ENCODE results near the gene MACROD1.
A peak's percentile ranks its signal among the peaks of the same experiment; 100 is the strongest.

MACROD1 gene

DNA sequence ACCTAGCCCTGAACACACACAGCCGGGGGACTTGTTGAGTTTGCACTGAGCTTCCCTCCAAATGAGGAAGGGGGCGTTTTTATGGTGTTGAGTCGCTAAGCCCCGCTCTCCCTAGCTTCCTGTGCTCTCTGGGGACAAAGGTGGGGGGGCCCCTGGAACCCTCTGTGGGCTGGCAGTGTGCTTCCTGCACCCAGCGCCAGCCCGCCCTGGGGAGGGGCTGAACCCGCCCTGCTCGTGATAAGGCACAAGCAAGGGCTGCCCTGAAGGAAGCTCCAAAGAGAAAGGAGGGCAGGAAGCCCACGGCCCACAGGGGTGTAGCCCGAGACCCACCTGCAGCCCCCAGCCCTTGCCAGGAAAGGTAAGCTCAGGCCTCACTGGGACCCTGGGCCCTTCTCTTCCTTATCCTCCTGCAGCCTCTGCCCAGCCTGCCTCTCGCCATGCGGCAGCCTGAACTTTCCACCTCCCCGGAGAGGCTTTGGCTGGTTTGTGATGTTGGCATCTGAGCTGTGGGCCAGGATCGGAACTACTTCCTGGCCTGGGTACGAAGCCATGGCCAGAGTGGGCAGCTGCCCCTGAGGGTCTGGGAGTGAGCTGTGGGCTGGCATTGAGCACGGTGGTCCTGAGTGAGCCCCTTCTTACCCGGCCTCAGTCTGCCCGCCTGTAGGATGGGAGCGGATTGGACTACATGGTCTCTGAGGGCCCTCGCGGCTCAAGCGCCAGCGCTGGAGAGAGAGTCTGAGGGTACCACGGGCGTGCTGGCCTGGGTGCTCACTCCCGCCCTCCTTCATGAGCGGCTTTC, 40.7 kb upstream of the MACROD1 start, which contains the start of gene FERMT3:
TSS of gene FERMT3 (plus strand) at position 265 of the 799 bp plus-strand sequence. CDS start 644 bp downstream, outside the sequence.
- no peak for TF ChIP-seq NFIC (IDR thresholded peaks at IDR 0.05)
- no peak for TF ChIP-seq TCF12 (IDR thresholded peaks at IDR 0.05; ENCODE audit: low read depth)
- no peak for TF ChIP-seq YY1 (IDR thresholded peaks at IDR 0.05; ENCODE audit: low read depth)
- TF ChIP-seq, protein P1, sequence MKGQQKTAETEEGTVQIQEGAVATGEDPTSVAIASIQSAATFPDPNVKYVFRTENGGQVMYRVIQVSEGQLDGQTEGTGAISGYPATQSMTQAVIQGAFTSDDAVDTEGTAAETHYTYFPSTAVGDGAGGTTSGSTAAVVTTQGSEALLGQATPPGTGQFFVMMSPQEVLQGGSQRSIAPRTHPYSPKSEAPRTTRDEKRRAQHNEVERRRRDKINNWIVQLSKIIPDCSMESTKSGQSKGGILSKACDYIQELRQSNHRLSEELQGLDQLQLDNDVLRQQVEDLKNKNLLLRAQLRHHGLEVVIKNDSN (IDR thresholded peaks at IDR 0.05): no peak
- no peak for TF ChIP-seq ZBTB7A (IDR thresholded peaks at IDR 0.05; ENCODE audit: low read depth)
- TF ChIP-seq CEBPB (IDR thresholded peaks at IDR 0.05): no peak
- TF ChIP-seq CREB1 (IDR thresholded peaks at IDR 0.05; ENCODE audit: low read depth): no peak
- no peak for TF ChIP-seq EP300 (IDR thresholded peaks at IDR 0.05; ENCODE audit: borderline replicate concordance)
- TF ChIP-seq, protein P2, sequence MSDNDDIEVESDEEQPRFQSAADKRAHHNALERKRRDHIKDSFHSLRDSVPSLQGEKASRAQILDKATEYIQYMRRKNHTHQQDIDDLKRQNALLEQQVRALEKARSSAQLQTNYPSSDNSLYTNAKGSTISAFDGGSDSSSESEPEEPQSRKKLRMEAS (IDR thresholded peaks at IDR 0.05): no peak

DNA sequence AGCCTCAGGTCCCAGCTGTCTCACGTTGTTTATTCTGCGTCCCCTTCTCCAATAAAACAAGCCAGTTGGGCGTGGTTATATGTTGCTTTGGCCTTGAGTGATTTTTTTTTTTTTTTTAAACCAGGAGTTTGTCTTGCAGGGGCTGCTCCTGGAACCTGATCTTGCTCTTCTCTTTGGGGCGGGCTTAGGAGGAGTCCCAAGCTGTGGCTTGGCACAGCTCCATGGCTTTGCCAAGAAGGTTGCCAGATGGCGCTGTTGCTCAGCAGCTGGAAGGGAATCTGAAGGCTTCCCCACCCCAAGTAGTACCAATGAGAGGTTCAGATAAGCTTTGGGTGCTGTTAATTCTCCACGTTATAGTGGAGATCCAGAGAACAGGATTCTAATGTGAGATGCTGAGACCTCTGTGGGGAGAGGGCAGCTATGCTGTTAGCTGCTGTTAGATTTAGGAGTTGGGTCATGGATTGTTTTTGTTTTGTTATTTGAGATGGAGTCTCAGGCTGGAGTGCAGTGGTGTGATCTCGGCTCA, 38.6 kb upstream of the MACROD1 start:
- TF ChIP-seq NFIC (IDR thresholded peaks at IDR 0.05): peak; percentile 96
- peak; percentile 85 for TF ChIP-seq RAD21 (IDR thresholded peaks at IDR 0.05; ENCODE audit: low read depth)
- TF ChIP-seq TEAD4 (IDR thresholded peaks at IDR 0.05): 0 out of 2 replicates have a peak, but pooled peaks have one; percentile 16
- TF ChIP-seq, protein P2 (IDR thresholded peaks at IDR 0.05): no peak
- no peak for TF ChIP-seq CREB1 (IDR thresholded peaks at IDR 0.05; ENCODE audit: low read depth)

DNA sequence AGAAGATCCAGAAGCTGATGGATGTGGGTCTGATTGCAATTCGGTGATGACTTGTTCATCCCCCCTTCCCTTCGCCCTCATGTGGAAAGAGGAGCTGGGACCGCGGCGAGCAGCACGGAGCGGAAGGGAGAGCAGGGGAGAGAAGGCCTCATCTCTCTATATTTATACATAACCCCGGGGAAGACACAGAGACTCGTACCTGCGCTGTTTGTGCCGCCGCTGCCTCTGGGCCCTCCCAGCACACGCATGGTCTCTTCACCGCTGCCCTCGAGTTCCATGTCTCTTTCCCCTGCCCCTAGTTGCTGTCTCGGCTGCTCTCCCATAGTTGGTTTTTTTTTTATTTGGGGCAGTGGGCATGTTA, 38.1 kb upstream of the MACROD1 start:
- TF ChIP-seq FOXM1 (IDR thresholded peaks at IDR 0.05; ENCODE audit: borderline replicate concordance, low read depth) (no peak), RAD21 (IDR thresholded peaks at IDR 0.05; ENCODE audit: low read depth) (no peak), TCF12 (IDR thresholded peaks at IDR 0.05; ENCODE audit: low read depth) (no peak), TAF1 (IDR thresholded peaks at IDR 0.05; ENCODE audit: low read depth) (no peak), ZBTB7A (IDR thresholded peaks at IDR 0.05; ENCODE audit: low read depth) (no peak), TEAD4 (IDR thresholded peaks at IDR 0.05) (no peak), EGR1 (IDR thresholded peaks at IDR 0.05) (no peak), CEBPB (IDR thresholded peaks at IDR 0.05) (no peak), EP300 (IDR thresholded peaks at IDR 0.05; ENCODE audit: borderline replicate concordance) (no peak), CREB1 (IDR thresholded peaks at IDR 0.05; ENCODE audit: low read depth) (no peak), NFIC (IDR thresholded peaks at IDR 0.05) (no peak), YY1 (IDR thresholded peaks at IDR 0.05; ENCODE audit: low read depth) (no peak)
- TF ChIP-seq, protein P1 (IDR thresholded peaks at IDR 0.05): no peak
- TF ChIP-seq, protein P3, sequence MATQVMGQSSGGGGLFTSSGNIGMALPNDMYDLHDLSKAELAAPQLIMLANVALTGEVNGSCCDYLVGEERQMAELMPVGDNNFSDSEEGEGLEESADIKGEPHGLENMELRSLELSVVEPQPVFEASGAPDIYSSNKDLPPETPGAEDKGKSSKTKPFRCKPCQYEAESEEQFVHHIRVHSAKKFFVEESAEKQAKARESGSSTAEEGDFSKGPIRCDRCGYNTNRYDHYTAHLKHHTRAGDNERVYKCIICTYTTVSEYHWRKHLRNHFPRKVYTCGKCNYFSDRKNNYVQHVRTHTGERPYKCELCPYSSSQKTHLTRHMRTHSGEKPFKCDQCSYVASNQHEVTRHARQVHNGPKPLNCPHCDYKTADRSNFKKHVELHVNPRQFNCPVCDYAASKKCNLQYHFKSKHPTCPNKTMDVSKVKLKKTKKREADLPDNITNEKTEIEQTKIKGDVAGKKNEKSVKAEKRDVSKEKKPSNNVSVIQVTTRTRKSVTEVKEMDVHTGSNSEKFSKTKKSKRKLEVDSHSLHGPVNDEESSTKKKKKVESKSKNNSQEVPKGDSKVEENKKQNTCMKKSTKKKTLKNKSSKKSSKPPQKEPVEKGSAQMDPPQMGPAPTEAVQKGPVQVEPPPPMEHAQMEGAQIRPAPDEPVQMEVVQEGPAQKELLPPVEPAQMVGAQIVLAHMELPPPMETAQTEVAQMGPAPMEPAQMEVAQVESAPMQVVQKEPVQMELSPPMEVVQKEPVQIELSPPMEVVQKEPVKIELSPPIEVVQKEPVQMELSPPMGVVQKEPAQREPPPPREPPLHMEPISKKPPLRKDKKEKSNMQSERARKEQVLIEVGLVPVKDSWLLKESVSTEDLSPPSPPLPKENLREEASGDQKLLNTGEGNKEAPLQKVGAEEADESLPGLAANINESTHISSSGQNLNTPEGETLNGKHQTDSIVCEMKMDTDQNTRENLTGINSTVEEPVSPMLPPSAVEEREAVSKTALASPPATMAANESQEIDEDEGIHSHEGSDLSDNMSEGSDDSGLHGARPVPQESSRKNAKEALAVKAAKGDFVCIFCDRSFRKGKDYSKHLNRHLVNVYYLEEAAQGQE (IDR thresholded peaks at IDR 0.05; ENCODE audit: low read depth): no peak
- TF ChIP-seq, protein P2 (IDR thresholded peaks at IDR 0.05): no peak

DNA sequence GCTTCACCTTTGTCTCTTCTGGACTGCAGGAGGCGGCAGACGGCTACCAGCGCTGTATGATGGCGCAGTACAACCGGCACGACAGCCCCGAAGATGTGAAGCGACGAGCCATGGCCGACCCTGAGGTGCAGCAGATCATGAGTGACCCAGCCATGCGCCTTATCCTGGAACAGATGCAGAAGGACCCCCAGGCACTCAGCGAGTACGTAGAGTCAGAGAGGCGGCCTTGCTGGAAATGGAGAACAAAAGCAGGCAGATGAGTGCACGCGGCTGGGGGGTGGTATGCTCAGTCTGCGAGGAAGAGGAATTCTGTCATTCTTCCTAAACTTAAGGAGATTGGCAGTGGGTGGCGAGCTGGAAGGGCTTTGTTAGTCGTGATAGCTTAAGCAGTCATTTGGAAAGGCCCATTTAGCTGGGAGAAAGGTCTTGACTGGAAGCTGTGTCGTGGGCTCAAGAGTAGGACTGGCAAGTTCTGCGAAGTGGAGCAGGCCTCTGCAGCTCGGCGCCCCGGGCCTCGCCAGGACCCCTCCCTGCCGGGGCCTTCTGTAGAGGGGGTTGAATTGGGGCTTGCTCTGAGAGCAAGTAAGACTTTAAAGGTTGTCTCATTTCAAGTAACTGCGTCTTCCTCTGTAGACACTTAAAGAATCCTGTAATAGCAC, 37.6 kb upstream of the MACROD1 start:
- no peak for TF ChIP-seq FOXM1 (IDR thresholded peaks at IDR 0.05; ENCODE audit: borderline replicate concordance, low read depth)
- no peak for TF ChIP-seq TEAD4 (IDR thresholded peaks at IDR 0.05)
- no peak for TF ChIP-seq ZBTB7A (IDR thresholded peaks at IDR 0.05; ENCODE audit: low read depth)
- TF ChIP-seq CREB1 (IDR thresholded peaks at IDR 0.05; ENCODE audit: low read depth): no peak
- TF ChIP-seq RAD21 (IDR thresholded peaks at IDR 0.05; ENCODE audit: low read depth): no peak
- TF ChIP-seq, protein P1 (IDR thresholded peaks at IDR 0.05): no peak
- TF ChIP-seq YY1 (IDR thresholded peaks at IDR 0.05; ENCODE audit: low read depth): no peak
- no peak for TF ChIP-seq NFIC (IDR thresholded peaks at IDR 0.05)
- TF ChIP-seq TAF1 (IDR thresholded peaks at IDR 0.05; ENCODE audit: low read depth): no peak
- no peak for TF ChIP-seq EGR1 (IDR thresholded peaks at IDR 0.05)
- TF ChIP-seq, protein P3 (IDR thresholded peaks at IDR 0.05; ENCODE audit: low read depth): no peak
- TF ChIP-seq EP300 (IDR thresholded peaks at IDR 0.05; ENCODE audit: borderline replicate concordance): no peak
- TF ChIP-seq, protein P2 (IDR thresholded peaks at IDR 0.05): no peak

All from Ishikawa (cell line).